K562 (cell line): ENCODE data around the gene GNA14. TPM values are rescaled to one million over a fixed set of nuclear protein-coding genes. Genes with fewer than 3 reads are reported as not detected.

Experiments
- ATAC-seq: fragments of 200-7000 bp; cut with Tn5 transposase; 3 replicates; pipeline ENCODE4 v1.9.1; 2020; ENCODE audit warnings: moderate library complexity
- BruUV-seq: library from RNA; stranded (reverse); fragments of 400-500 nt; replicated peaks from 2 replicates; lab custom pipeline; 2021; lab: Mats Ljungman, UMichigan
- CTCF ChIA-PET: fragments of 300-600 bp; formaldehyde crosslinking; extraction: SDS; loops from one replicate; lab custom pipeline; 2021; ENCODE audit warnings: low intra/inter-chr PET ratio; lab: Yijun Ruan, JAX
- POLR2A ChIA-PET: fragments of 300-600, 350-650 bp; sonication (Branson Sonifier 250); formaldehyde crosslinking; extraction: SDS; loops from one replicate; lab custom pipeline; 2021; ENCODE audit warnings: antibody characterized with exemption, inconsistent platforms; lab: Yijun Ruan, JAX
- DNase-seq, 4 experiments: peaks; one replicate each; pipeline versions ENCODE4 v3.0.0 to v3.0.0-alpha.2; 2011 to 2018; ENCODE audit warnings: low spot score in 3 of 4, mixed read lengths in 3 of 4; ENCODE audit errors: extremely low read depth in 1 of 4
- FAIRE-seq: peaks from 2 replicates; lab custom pipeline; 2011; peaks lifted over from hg19 to GRCh38; lab: Jason Lieb, UNC
- H2AFZ ChIP-seq: 2 replicates; pipeline ENCODE4 v1.6.0; 2011; ENCODE audit warnings: low read depth, low read length, control low read depth, inconsistent platforms
- H3K27ac ChIP-seq: fragments of 200-600 bp; 3 replicates; pipeline ENCODE4 v1.8.0; 2011; ENCODE audit warnings: low read depth, mild to moderate bottlenecking, control low read depth, inconsistent platforms, low read length, moderate library complexity, mixed read lengths; ENCODE audit errors: extremely low read depth
- H3K27me3 ChIP-seq, 2 experiments: fragments of 300-600 bp in 1 of 2; 2 replicates in 1 of 2; 3 replicates in 1 of 2; pipeline versions ENCODE4 v1.6.0 to v1.8.0; 2011; ENCODE audit warnings: inconsistent platforms in 2 of 2, low read length in 2 of 2, mild to moderate bottlenecking in 1 of 2, mixed read lengths in 1 of 2, moderate library complexity in 1 of 2; ENCODE audit not compliant: control insufficient read depth in 2 of 2, insufficient read depth in 2 of 2
- H3K36me3 ChIP-seq: fragments of 300-600 bp; 3 replicates; pipeline ENCODE4 v1.8.0; 2011; ENCODE audit warnings: mild to moderate bottlenecking, low read length, inconsistent platforms; ENCODE audit not compliant: control insufficient read depth, insufficient read depth
- H3K4me1 ChIP-seq, 2 experiments: fragments of 200-600 bp in 1 of 2; replicated peaks in 1 of 2; 2 replicates in 1 of 2; 3 replicates in 1 of 2; pipeline versions ENCODE4 v1.5.1 to v1.8.0; 2011; ENCODE audit warnings: inconsistent platforms in 2 of 2, low read length in 2 of 2, mild to moderate bottlenecking in 1 of 2, mixed read lengths in 1 of 2, moderate library complexity in 1 of 2; ENCODE audit not compliant: control insufficient read depth in 2 of 2, insufficient read depth in 2 of 2
- H3K4me2 ChIP-seq: 2 replicates; pipeline ENCODE4 v1.6.1; 2011; ENCODE audit warnings: low read length, control low read depth, inconsistent platforms, mixed read lengths; ENCODE audit not compliant: insufficient read depth
- H3K4me3 ChIP-seq: fragments of 200-600 bp; sonication (generic), shearing (Covaris generic); 2 replicates; pipeline ENCODE4 v1.5.1; 2016; ENCODE audit warnings: control low read depth, inconsistent platforms
- H3K79me2 ChIP-seq: fragments of 200-600 bp; 3 replicates; pipeline ENCODE4 v1.8.0; 2011; ENCODE audit warnings: low read length, inconsistent platforms; ENCODE audit not compliant: control insufficient read depth, insufficient read depth
- H3K9ac ChIP-seq, 2 experiments: 2 replicates each; pipeline versions ENCODE4 v1.6.0 to v1.6.1; 2011; ENCODE audit warnings: low read depth in 2 of 2, low read length in 2 of 2, control low read depth in 1 of 2, inconsistent platforms in 1 of 2, mild to moderate bottlenecking in 1 of 2, mixed read lengths in 1 of 2; ENCODE audit not compliant: insufficient read depth in 1 of 2
- H3K9me1 ChIP-seq: one replicate; pipeline ENCODE4 v1.6.0; 2011; ENCODE audit warnings: inconsistent platforms, mild to moderate bottlenecking, low read length, moderate library complexity; ENCODE audit not compliant: control insufficient read depth, insufficient read depth
- H3K9me3 ChIP-seq: replicated peaks from 2 replicates; pipeline ENCODE4 v1.5.1; 2011; ENCODE audit warnings: low read depth, low read length, inconsistent platforms; ENCODE audit not compliant: control insufficient read depth, insufficient read depth
- H4K20me1 ChIP-seq: replicated peaks from 2 replicates; pipeline ENCODE4 v1.6.1; 2011; ENCODE audit warnings: low read length, inconsistent platforms, mixed read lengths; ENCODE audit not compliant: control insufficient read depth, insufficient read depth
- CHD7 ChIP-seq: fragments of 200-600 bp; sonication (generic); IDR thresholded peaks from one replicate; pipeline ENCODE4 v1.6.1; 2012; ENCODE audit warnings: mild to moderate bottlenecking, low read depth, low read length, inconsistent platforms
- GTF2E2 ChIP-seq: fragments of 200-800 bp; sonication (Bioruptor generic); IDR thresholded peaks from 2 replicates; pipeline ENCODE4 v1.6.1; 2016; ENCODE audit warnings: missing genetic modification characterization, missing compliant biosample characterization
- NELFE ChIP-seq: IDR thresholded peaks from 2 replicates; pipeline ENCODE4 v1.6.1; 2011; ENCODE audit warnings: mild to moderate bottlenecking; ENCODE audit not compliant: insufficient read depth, insufficient read length
- SRF ChIP-seq, 2 experiments: fragments of 250-450, 450-650 bp in 1 of 2; sonication (Bioruptor Pico) in 1 of 2; sonication (generic) in 1 of 2; formaldehyde crosslinking; IDR thresholded peaks; 2 replicates each; pipeline versions ENCODE4 v1.5.0 to v1.5.1; 2020 to 2022; ENCODE audit warnings: mild to moderate bottlenecking in 1 of 2, missing genetic modification reagents in 1 of 2
- ZNF707 ChIP-seq: fragments of 250-450 bp; sonication (Bioruptor Pico); conservative IDR thresholded peaks from 2 replicates; pipeline ENCODE4 v1.8.0; 2022; ENCODE audit warnings: inconsistent platforms, mild to moderate bottlenecking, moderate library complexity
- WGBS: fragments of 100-300 bp; shearing (Covaris generic); methylation state at CpG from one replicate; pipeline ENCODE4 v1.1.6; 2016; ENCODE audit warnings: low coverage, mixed read lengths; ENCODE audit not compliant: insufficient coverage; ENCODE audit errors: missing lambda C conversion rate; 5-methylcytosine and 5-hydroxymethylcytosine counted together
- in situ Hi-C: fragments of 300-500 bp; cut with MboI; formaldehyde crosslinking; loops from 4 replicates; pipeline ENCODE4 v1.15.0; 2018; ENCODE audit warnings: inconsistent platforms, mixed read lengths
- intact Hi-C: fragments of 100-400 bp; cut with micrococcal nuclease; formaldehyde crosslinking; loops from 2 replicates; pipeline ENCODE4 v1.14.2; 2022
- polyA plus RNA-seq, 8 experiments: library from polyadenylated mRNA; depleted of rRNA in 4 of 8; stranded (reverse) in 5 of 8; unstranded in 3 of 8; fragments of >200 nt; fragmentation: Nextera tagmentation in 2 of 8; fragmentation: Illumina TruSeq in 1 of 8; extraction: Ambion mirVana in 2 of 8; extraction: Trizol in 1 of 8; gene quantifications; 2 replicates each; pipeline versions ENCODE4 v1.2.1 to v1.2.3, GENCODE V29; 2011 to 2014; ENCODE audit warnings: inconsistent platforms in 1 of 8, missing spikeins in 1 of 8
- total RNA-seq, 7 experiments: library from RNA; depleted of rRNA in 6 of 7; stranded (reverse); fragments of >200 nt in 6 of 7; fragmentation: Illumina TruSeq in 2 of 7; extraction: Trizol in 2 of 7; gene quantifications; 2 replicates each; pipeline versions ENCODE4 v1.2.1 to v1.2.3, GENCODE V29; 2011 to 2021; ENCODE audit warnings: low replicate concordance in 1 of 7

GNA14 gene
- total and polyA plus RNA-seq, 9 of the 15 experiments (the other 6 are each of a cell fraction or from before 2014, with no cell fraction given): 0.03 to 0.11 (median 0.03) TPM; not detected in 6

DNA sequence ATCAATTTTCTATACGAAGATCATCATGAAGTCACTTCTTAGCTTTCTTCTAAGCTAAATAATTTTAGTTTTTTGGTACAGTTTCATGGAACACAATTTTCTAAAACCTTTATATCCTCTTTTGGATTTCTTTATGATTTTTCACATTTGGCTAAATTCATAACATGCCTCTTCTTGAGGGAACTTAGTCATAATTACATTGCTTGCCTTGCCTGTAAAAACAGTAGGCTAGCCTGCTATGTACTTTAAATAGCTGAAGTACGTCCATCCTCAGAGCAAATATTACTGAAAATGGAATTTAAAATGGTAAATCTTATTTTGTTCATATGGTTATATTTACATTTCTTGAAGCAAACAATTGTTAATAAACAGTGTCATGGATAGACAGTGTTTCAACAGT is 245.8 kb downstream of the GNA14 start:
- Histone ChIP-seq H3K9ac (no peak overlapping the region), H3K27me3 (no peaks in the 10 kb centered on the region)
- POLR2A ChIA-PET: no interaction called here
- no peak for FAIRE-seq
- TF ChIP-seq GTF2E2 (tag) (no peak), SRF (CRISPR knock-in tag; IDR thresholded peaks at IDR 0.05) (no peak), ZNF707 (no peak), NELFE (no peak), CHD7 (no peak)
- TF ChIP-seq, all 486 proteins: peak for 0
- 46% methylated on average over 2 of the region's 2 CpGs for WGBS
- no peak overlapping the region for H2AFZ ChIP-seq
- no peaks in the 10 kb centered on the region for H3K79me2 ChIP-seq
- CTCF ChIA-PET: no interaction called here
- H3K4me1 ChIP-seq: no peaks in the 10 kb centered on the region
- intact Hi-C loops (no loop called here), in situ Hi-C loops (no loop called here)
- H3K4me3 ChIP-seq: no peak overlapping the region
- H3K4me2 ChIP-seq: no peak overlapping the region
- ATAC-seq (no peak), DNase-seq (no peak)
- H3K27ac ChIP-seq: no peak overlapping the region
- H3K9me1 ChIP-seq: no peaks in the 10 kb centered on the region
- no TSS peak for BruUV-seq
- peaks cover 7% of the 10 kb centered on the region; the same call in 1 of the 3 replicates for H3K36me3 ChIP-seq
- no peaks in the 10 kb centered on the region for H3K9me3 ChIP-seq
- no peaks in the 10 kb centered on the region for H4K20me1 ChIP-seq
